RWPE2 (cell line): Measurements from ENCODE around the gene SLC22A2.

Experiments
- ATAC-seq: fragments of 200-7000 bp; cut with Tn5 transposase; 3 replicates; pipeline ENCODE4 v1.9.1; 2021; ENCODE audit warnings: low read depth
- DNase-seq: peaks from one replicate; pipeline ENCODE4 v3.0.0-alpha.2; 2020; ENCODE audit warnings: low spot score
- H3K27ac ChIP-seq: fragments of 450-650 bp; 2 replicates; pipeline ENCODE4 v1.5.1; 2017; ENCODE audit warnings: mild to moderate bottlenecking; ENCODE audit not compliant: poor library complexity, severe bottlenecking
- H3K27me3 ChIP-seq: fragments of 250-450 bp; sonication (Bioruptor Pico); 2 replicates; pipeline ENCODE4 v1.5.1; 2021; ENCODE audit warnings: mild to moderate bottlenecking, moderate library complexity; ENCODE audit not compliant: insufficient read depth, poor library complexity, severe bottlenecking
- H3K36me3 ChIP-seq: fragments of 250-450 bp; sonication (Bioruptor Pico); 2 replicates; pipeline ENCODE4 v1.5.1; 2020; ENCODE audit warnings: low read depth, mild to moderate bottlenecking, moderate library complexity
- H3K4me1 ChIP-seq: fragments of 250-450 bp; sonication (Bioruptor Pico); 2 replicates; pipeline ENCODE4 v1.5.1; 2021; ENCODE audit warnings: mild to moderate bottlenecking, moderate library complexity; ENCODE audit not compliant: insufficient read depth, poor library complexity, severe bottlenecking
- H3K4me3 ChIP-seq: fragments of 250-450 bp; sonication (Bioruptor Pico); 2 replicates; pipeline ENCODE4 v1.5.1; 2021; ENCODE audit warnings: mild to moderate bottlenecking, moderate library complexity; ENCODE audit not compliant: severe bottlenecking
- H3K9me3 ChIP-seq: fragments of 250-450 bp; sonication (Bioruptor Pico); 2 replicates; pipeline ENCODE4 v1.5.1; 2021; ENCODE audit warnings: mild to moderate bottlenecking, moderate library complexity; ENCODE audit not compliant: severe bottlenecking
- TF ChIP-seq, protein P1 (sequence below): fragments of 450-650 bp; IDR thresholded peaks from one replicate; pipeline ENCODE4 v1.5.1; 2017; ENCODE audit warnings: mild to moderate bottlenecking, moderate library complexity; ENCODE audit not compliant: poor library complexity, severe bottlenecking

Gene SLC22A2

DNA sequence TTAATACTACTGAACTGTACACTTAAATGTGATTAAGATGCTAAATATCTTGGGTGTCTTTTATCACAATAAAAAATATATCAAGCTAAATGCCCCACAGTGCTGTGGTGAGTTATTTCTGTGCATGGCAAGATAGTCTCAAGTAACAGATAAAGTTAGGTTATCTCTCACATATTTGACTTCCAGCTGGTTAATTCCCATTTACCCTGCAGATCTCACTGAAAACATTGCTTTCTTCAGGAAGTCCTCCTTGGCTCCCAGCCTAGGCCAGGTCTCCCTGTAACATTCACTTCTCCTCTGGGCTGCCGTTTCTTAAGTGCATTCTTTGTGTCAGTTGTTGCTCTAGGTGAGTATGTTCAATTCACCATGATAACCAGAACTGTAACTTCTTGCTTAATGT is 77.9 kb downstream of the SLC22A2 start:
- no peak overlapping the region for H3K4me3 ChIP-seq
- DNase-seq: no peak
- no peak overlapping the region for H3K27ac ChIP-seq
- H3K36me3 ChIP-seq: no peaks in the 10 kb centered on the region
- no peaks in the 10 kb centered on the region for H3K9me3 ChIP-seq
- TF ChIP-seq, protein P1, sequence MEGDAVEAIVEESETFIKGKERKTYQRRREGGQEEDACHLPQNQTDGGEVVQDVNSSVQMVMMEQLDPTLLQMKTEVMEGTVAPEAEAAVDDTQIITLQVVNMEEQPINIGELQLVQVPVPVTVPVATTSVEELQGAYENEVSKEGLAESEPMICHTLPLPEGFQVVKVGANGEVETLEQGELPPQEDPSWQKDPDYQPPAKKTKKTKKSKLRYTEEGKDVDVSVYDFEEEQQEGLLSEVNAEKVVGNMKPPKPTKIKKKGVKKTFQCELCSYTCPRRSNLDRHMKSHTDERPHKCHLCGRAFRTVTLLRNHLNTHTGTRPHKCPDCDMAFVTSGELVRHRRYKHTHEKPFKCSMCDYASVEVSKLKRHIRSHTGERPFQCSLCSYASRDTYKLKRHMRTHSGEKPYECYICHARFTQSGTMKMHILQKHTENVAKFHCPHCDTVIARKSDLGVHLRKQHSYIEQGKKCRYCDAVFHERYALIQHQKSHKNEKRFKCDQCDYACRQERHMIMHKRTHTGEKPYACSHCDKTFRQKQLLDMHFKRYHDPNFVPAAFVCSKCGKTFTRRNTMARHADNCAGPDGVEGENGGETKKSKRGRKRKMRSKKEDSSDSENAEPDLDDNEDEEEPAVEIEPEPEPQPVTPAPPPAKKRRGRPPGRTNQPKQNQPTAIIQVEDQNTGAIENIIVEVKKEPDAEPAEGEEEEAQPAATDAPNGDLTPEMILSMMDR: no peak
- no peaks in the 10 kb centered on the region for H3K4me1 ChIP-seq
- no peak for ATAC-seq
- no peaks in the 10 kb centered on the region for H3K27me3 ChIP-seq

DNA sequence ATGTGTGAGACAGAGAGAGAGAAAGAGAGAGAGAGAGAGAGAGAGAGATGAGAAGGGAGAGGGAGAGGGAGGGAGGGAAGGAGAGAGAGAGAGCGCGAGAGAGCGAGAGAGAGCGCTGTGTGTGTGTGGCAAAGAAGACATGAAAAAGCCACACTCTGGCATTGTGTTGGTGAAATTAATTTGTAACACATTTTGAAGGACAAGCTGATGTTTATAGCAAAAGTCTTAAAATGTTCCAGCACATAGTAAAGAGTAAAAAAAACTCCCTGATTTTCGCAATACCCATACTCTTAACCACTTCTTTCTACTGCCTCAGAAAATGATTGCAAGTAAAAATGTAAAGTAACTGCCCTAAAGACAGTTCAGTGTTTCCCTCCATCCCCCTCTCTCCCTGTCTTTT is 80.3 kb downstream of the SLC22A2 start:
- Histone ChIP-seq H3K36me3 (no peaks in the 10 kb centered on the region), H3K27me3 (no peaks in the 10 kb centered on the region), H3K4me1 (no peaks in the 10 kb centered on the region), H3K9me3 (no peaks in the 10 kb centered on the region), H3K4me3 (no peak overlapping the region), H3K27ac (no peak overlapping the region)
- DNase-seq: no peak
- ATAC-seq: no peak
- TF ChIP-seq, protein P1: no peak

DNA sequence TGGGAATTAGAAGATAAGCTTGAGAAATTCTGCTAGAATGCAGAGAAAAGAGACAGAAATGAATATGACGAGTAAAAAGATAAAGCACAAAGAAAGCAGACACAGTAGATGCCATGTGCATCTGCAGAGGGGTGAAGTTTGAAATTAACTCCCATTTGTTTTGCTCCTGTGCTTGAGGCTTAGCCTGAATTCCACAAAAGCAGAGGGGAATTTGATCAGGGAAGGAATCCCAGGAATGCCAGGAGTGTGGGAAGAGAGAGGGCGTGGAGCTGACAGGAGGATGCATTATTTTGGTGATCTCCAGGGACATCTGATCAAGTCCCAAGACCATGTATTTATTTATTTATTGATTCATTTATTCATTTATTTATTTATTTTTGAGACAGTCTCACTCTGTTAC is 81.4 kb downstream of the SLC22A2 start:
- no peak for ATAC-seq
- Histone ChIP-seq H3K9me3 (no peaks in the 10 kb centered on the region), H3K27me3 (no peaks in the 10 kb centered on the region), H3K27ac (no peak overlapping the region), H3K4me1 (no peaks in the 10 kb centered on the region), H3K4me3 (no peak overlapping the region), H3K36me3 (no peaks in the 10 kb centered on the region)
- DNase-seq: no peak
- TF ChIP-seq, protein P1: no peak

DNA sequence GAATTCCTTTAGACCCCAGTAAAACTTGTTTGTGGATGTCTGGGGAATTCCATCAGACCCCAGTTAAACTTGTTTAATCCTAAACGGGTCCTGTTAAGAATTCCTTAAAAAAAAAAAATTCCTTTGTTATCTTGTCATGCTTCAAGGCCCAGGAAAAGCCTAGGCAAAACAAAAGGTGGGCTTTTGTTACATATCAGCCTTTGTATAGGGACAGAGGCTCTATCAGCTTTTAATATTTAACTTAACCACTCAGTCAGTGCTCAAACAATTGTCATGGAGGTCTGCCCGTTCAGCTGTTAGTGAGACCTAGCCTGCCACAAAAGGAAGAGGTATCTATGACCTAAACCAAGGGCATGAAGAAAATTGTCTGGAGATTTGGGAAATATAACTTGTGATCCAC is 83.9 kb downstream of the SLC22A2 start:
- Histone ChIP-seq H3K4me1 (no peaks in the 10 kb centered on the region), H3K27me3 (no peaks in the 10 kb centered on the region), H3K36me3 (no peaks in the 10 kb centered on the region), H3K9me3 (no peaks in the 10 kb centered on the region), H3K27ac (no peak overlapping the region), H3K4me3 (no peak overlapping the region)
- TF ChIP-seq, protein P1: no peak
- no peak for DNase-seq
- no peak for ATAC-seq

DNA sequence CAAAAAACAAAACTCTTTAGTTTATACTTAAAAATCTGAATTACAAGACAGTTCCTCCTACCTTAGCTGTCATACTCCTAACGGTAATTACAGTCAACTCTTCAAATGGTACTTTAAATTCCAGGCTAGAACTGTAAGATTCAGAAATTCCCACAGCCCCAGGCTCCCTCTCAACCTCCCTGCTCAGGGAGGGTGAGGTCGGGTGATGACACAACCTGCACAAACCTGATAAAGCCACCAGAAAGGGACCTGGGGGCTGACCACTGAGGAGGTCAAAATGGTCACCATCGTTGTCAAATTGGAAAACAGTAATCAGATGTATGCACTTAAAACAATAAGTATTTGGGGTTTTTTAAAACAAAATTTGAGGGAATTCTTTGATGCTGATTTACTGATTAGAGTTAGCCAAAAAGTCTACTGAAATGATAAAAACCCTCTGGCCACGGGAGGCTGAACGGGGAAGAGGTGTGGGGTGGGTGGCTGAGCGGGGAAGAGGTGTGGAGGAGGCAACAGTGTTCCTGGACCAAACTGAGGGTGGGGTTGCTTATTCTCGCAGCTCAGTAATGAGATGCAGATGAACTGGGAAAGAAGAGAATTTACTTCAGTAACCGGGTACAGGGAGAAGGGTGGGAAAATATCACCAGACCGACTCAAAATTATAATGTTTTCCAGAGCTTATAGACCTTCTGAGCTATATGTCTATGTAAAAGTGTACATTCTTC is 84.7 kb downstream of the SLC22A2 start:
- no peak for ATAC-seq
- no peak overlapping the region for H3K4me3 ChIP-seq
- no peak overlapping the region for H3K27ac ChIP-seq
- no peak for DNase-seq
- H3K27me3 ChIP-seq: no peaks in the 10 kb centered on the region
- no peaks in the 10 kb centered on the region for H3K9me3 ChIP-seq
- TF ChIP-seq, protein P1: no peak
- no peaks in the 10 kb centered on the region for H3K4me1 ChIP-seq
- no peaks in the 10 kb centered on the region for H3K36me3 ChIP-seq
